ENCODE results near the gene DDX59.
A peak's percentile ranks its signal among the peaks of the same experiment; 100 is the strongest.

DDX59 gene

GRCh38 chr1:200669314-200670241 is at the start of gene DDX59:
TSS of gene DDX59 (minus strand) at chr1:200669907. CDS start at chr1:200666740, 3,167 bp downstream.
- DNase-seq: peak; percentile 97

- DNase-seq: no peak
Observed at GRCh38 chr1:200714504-200715187, 44.9 kb upstream of the DDX59 start.

- peak; percentile 6 for DNase-seq
Observed at GRCh38 chr1:200710166-200710565, 40.5 kb upstream of the DDX59 start.

DNA sequence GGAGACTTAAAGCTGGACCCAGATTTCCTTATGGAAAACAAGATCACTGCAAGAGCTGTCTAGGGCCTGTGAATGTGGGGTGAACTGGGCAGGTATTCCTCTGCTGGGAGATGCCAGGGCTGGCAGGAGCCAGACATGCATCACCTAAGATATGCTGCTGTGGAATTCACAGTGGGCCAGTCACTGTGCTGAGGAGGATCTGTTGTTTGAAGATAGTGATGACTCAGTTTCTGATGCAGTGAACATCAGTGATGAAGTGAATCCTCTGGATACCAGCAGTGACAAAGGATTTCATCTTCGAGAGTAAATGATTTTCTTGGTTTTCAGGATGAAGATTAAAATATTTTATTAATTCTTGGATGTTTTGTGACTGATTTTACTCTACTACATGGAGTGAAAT is 39.1 kb upstream of the DDX59 start:
- DNase-seq: peak; percentile 19

- no peak for DNase-seq
Observed at GRCh38 chr1:200708161-200708560, 38.5 kb upstream of the DDX59 start.

GRCh38 chr1:200707116-200707515 is 37.4 kb upstream of the DDX59 start:
- DNase-seq: no peak

DNA sequence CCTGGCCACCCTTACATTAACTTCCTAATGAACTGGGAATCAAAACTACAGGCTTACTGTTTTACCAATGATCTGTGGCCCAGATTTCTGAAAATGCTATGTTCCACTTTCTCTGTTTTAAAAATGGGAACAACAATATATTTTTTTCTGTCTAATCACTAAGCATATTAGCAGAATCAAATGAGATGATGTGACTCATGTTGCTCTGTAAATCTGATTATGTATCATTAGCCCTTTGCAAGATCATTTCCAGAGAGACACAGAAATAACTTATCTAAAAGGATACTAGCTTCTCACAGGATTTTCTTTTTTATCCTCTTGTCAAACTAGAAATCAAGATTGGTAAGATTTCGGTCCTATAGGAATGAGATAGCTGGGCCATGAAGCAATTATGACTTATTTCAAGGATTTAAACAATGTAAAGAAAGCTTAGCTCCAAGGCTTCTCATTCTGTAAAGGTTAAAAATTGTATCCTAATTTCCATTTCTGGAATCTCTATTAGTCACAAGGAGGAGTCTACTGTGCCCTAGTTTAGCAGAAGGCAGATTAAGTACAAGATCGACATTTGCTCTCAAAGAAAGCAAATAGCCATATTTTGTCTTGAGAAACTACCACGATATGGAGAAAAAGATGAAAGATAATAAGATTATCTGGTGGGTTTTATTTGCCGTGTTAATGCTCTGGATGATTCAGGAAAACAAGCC is 36.6 kb upstream of the DDX59 start:
- no peak for DNase-seq

- DNase-seq: peak; percentile 53
Observed at GRCh38 chr1:200704986-200705500, 35.3 kb upstream of the DDX59 start.

GRCh38 chr1:200699871-200700270 is 30.2 kb upstream of the DDX59 start:
- DNase-seq: peak; percentile 60

GRCh38 chr1:200694738-200695137 is 25.0 kb upstream of the DDX59 start:
- no peak for DNase-seq

DNA sequence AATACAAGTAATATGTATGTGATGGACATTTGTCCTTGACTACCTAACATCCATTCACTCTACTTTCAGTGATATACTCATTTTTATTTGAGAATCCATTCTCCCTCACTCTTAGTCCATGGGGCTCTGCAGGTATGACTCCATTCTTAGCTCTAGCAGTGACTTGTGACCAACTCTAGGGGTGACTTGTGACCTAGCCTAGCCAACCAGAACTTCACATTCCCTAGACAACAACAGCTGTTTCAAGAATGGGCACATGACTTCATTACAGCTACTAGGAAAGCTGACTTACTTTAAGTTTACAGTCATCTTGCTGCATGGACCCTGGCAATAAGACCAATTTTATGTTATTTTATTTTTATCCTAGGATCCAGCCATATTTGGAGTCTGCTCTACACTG is 23.6 kb upstream of the DDX59 start:
- DNase-seq: no peak

DNA sequence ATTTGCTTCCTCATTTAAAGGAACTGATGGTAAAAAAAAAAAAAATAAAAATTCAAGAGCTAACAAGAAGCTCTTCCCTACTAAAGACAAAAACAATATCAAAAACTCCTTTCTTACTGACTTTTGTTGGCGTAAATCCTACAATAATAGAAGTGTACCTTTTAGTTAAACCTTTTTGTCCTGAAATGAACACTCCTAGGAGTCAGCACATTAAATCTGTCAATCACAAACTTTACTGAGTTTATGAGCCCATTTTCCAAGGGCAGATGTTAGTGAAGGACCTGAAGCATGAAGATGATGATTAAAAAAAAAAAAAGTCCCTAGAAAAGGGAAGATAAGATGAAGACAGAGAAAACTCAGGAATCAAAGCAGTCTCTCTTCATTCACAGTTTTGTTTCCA is 22.6 kb upstream of the DDX59 start:
- no peak for DNase-seq

DNA sequence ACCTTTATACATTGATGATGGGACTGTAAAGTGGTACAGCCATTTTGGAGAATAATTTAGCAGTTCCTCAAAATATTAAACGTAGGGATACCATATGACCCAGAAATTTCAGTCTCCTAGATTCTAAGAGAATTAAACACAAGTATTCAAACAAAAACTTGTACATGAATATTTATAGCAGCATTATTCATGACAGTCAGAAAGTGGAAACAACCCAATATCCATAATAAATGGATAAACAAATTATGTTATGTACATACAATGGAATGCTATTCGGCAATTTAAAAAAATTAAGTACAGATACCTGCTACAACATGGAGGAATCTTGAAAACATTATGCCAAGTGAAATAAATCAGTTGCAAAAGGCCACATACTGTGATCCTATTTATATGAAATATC is 16.9 kb upstream of the DDX59 start:
- no peak for DNase-seq

GRCh38 chr1:200684015-200684414 is 14.3 kb upstream of the DDX59 start:
- no peak for DNase-seq

DNA sequence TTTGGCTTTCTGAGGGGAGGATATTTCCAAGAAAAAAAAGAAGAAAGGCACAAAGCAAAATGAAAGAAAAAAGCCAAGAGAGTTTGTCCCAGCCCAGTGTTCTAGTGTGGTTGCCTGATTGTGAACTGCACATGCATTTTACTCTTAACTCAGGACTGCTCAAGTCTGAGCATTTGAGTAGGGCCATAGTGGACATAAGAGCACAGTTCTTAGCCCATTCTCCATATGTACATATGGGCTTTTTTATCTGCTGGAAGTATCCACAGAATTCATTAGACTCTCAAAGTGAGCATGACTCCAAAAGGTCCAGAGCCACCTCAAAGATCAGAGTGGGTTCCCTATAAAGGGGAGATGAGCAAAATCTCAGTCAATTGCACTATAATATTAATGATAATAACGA is 13.6 kb upstream of the DDX59 start:
- no peak for DNase-seq

GRCh38 chr1:200681231-200681630 is 11.5 kb upstream of the DDX59 start:
- DNase-seq: no peak

DNA sequence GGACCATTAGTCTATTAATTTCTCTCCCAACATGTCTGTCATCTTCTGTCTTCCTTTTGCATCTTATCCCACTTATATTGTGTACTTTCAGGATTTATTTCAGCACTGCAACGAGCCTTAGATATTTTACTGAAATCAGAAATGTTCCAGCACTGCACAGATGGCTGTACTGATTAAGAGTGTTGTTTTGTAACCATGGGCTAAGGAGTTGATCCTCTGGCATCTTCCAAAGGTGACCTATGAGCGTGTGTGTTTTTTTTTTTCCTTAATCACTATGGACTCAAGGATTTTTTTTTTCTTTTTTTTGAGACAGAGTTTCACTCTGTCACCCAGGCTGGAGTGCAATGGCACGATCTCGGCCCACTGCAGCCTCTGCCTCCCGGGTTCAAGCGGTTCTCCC is 7.1 kb upstream of the DDX59 start:
- DNase-seq: no peak

- no peak for DNase-seq
Observed at GRCh38 chr1:200675588-200675852, 5.8 kb upstream of the DDX59 start.

GRCh38 chr1:200674838-200675587 is 5.3 kb upstream of the DDX59 start:
- DNase-seq: no peak

DNA sequence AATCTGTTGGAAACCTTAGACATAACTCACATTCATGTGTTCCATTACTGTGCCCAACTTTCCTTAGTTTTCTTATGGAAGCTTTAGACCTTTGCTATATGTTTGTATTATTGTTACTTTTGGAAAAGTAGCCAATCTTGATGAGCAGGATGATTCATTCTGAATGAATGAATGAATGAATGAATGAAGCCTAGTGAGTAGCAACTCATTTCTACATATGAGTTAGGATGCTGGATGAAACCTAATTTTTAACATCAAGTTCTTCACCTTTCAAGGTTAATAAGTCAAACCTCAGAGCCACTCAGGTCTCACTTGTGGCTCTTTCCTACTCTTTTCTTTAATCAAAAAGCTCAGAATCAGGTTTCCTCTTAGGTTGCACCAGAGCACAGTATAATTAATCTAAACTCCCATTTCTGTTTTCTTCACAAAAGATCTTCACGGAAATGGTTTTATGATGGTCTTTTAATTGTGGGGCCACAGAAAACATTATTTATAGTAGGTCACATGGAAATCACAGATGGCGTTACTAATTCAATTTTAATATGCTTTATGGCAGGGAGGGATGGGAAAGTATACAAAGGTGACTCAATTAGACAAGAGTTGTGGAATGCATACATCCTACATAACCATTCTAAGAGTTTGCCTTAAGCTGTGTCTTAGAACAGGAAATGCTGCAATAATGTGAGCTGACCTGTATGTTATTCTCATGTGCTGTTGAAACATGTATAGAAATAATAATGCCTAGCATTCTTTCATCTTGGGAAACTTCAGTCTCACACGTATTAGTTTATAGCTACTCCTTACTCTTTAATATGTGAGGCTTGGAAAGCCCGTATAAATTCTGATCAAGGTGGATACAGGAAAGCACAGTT is 4.5 kb upstream of the DDX59 start:
- no peak for DNase-seq

DNA sequence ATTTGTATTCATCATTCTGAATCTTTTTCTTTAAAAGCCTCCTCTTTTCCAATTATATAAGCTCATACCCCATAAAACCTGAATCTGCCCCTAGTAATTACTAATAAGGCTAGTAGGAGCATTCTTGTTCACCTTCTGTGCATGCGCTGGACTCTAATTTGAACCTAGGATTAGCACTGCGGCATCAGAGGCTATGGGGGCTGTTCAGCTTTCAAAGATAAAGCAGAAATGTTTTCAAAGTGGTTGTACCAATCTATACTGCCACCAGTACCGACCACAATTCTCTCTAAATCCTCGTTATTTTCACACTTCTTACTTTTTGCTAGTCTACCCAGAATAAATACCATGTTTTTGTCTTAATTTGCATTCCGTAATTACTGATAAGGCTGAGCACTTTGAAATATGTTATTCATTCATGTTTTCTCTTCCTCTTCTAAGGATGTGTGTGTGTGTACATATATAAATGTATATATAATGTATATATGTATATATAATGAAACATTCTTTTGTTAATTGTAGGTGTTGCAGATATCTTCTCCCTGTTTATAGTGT is 1.6 kb upstream of the DDX59 start:
- peak; percentile 12 for DNase-seq

Data from hematopoietic multipotent progenitor cell treated with erythropoietin and hydrocortisone succinate and interleukin-3 and kit ligand, for 4 days (in vitro differentiated cells).